Inflammatory macrophage treated with lipopolysaccharide for 4 hours (primary cell): ENCODE data around the gene ALDH3A2.
"Not testable (repeated sequence)": the region's sequence is repeated elsewhere in the genome, so short reads cannot be mapped to it uniquely, and the experiment has no call there.

Experiments
- DNase-seq: peaks from one replicate; pipeline ENCODE4 v3.0.0-alpha.2; 2020

Gene ALDH3A2

GRCh38 chr17:19651451-19652238 lies 3.1 kb downstream of the ALDH3A2 start:
- no peak for DNase-seq

DNA sequence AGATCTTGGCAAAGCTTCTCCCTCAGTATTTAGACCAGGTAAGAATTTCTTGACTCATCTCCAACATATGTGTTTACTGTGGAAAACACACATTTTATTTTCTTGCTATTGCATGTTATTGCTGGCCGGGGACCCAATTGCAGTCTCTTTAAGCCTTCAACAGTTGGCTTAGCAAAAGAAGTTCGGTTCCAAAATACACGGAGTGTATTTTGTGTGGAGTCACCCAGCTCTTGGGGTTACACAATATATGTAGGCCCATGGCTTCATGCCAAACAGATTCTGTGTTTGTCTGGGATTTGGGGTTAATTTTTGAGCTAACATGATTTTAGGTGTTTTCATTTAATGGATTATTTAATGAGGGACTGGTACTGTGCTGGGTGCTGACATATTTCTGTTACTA lies 4.0 kb downstream of the ALDH3A2 start:
- no peak for DNase-seq

- no peak for DNase-seq
Measured at GRCh38 chr17:19654342-19654886, 5.9 kb downstream of the ALDH3A2 start.

DNA sequence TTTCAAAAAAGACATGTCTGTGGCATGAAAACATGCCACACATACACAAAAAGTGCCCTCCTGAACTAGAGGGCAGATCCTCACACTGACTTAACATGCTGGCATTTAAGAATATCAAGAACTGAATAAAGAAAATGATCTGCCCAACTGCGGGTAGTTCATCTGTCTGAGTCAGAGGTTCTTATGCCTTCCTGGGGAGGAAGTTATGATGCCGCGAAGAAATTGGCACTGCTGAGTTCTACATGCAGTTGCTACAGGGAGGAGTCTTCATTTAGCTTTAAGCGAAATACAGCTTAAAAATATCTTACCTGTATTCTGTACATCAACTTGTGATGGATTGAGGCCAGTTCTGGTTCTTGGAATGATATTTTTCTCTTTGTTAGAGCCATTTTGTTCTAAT lies 6.3 kb downstream of the ALDH3A2 start:
- no peak for DNase-seq

- no peak for DNase-seq
Measured at GRCh38 chr17:19656336-19656735, 7.8 kb downstream of the ALDH3A2 start.

DNA sequence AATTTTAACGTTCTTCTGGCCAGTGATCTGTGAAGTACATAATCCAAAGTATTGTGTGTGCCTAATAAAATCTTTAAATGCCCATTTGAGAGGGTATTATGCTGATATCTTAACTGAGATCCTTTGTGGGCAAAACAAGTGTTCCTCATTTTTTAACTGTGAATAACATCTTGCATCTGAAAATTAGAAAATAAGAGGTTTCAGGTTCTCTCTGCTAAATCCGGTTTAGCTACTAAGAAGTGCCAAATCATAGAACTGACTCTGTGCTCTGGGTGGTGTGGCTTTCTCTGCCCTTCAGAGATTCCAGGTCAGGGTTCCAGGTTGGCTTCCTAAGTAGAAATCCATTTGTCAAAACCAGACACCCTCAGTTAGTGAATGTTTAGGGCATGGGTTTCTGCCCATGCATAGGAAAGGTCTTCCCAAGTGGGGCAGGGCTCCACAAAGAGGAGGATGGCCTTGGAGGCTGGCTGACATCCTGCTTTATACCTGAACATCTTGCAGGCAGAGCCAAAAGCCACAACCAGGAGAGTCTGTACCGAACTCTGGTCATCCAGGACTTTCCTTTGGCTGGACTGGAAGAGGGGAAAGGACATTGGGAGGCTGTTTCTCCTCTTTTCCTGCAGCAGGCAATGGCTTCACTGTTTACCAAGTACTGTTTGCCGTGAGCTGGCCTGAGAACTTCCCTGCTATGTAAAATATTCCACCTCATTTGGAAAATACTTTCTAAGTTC lies 8.5 kb downstream of the ALDH3A2 start:
- DNase-seq: no peak

- DNase-seq: no peak
Measured at GRCh38 chr17:19659366-19660177, 11.0 kb downstream of the ALDH3A2 start.

- DNase-seq: no peak
Measured at GRCh38 chr17:19660219-19660870, 11.8 kb downstream of the ALDH3A2 start.

DNA sequence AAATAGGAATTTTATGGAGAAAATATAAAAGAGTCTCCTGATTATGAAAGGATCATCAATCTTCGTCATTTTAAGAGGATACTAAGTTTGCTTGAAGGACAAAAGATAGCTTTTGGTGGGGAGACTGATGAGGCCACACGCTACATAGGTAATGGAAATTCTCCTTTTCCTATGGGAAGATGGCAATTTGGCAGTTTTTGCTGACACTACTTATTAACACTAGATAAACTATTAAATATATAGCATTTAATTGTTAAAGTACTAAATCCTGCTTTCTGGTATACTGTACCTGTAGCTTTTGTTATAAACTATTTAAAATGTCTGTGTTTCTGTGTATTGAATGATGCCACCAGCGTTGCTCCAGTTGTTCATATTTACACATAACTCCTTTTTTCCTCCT lies 12.6 kb downstream of the ALDH3A2 start:
- DNase-seq: no peak

- DNase-seq: no peak
Measured at GRCh38 chr17:19663097-19663496, 14.5 kb downstream of the ALDH3A2 start.

DNA sequence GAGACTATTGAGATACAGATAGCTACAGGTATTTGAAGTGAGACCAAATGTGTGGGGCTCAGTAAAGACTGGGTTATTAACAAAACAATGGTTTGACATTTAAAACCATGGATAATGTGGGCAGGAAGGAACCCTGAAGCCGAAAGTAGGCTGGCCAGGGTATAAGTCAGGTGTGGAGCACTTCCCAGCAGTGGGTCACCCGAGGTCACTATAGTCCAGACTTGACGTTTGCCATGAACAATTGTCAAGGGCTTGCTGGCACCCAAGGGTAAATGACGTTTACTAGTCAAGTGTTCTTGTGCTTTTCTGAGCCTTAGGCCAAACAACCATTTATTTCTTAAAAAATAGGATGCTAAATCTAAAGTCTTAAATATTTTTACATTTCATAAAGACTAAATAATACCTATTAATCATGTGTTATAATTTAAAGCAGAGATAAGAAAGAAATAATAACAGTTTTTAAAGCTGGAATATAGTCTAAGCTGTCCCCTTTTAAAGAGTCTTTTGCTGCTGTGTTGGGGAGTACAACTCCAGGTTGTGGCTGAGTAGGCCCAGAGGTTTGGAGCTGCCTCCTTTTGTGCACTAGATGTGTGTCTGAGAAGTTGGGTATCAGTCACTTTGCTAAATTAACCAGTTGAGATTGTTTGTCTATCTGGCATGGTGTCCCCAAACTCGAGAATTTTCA lies 15.7 kb downstream of the ALDH3A2 start:
- DNase-seq: no peak

GRCh38 chr17:19664821-19665181 lies 16.2 kb downstream of the ALDH3A2 start:
- DNase-seq: no peak

DNA sequence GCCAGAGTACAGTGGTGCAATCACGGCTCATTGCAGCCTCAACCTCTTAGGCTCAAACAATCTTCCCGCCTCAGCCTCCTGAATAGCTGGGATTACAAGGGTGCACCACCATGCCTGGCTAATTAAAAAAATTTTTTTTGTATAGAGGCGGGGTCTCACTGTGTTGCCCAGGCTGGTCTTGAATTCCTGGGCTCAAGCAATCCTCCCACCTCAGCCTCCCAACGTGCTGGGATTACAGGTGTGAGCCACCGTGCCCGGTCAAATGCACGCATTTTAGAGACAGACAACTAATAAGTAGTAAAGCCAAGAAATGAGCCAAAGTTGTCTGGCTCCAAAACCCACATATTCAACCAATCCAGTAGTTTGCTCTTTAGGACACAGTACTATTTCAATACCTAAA lies 21.1 kb downstream of the ALDH3A2 start:
- DNase-seq: not testable (repeated sequence)

DNA sequence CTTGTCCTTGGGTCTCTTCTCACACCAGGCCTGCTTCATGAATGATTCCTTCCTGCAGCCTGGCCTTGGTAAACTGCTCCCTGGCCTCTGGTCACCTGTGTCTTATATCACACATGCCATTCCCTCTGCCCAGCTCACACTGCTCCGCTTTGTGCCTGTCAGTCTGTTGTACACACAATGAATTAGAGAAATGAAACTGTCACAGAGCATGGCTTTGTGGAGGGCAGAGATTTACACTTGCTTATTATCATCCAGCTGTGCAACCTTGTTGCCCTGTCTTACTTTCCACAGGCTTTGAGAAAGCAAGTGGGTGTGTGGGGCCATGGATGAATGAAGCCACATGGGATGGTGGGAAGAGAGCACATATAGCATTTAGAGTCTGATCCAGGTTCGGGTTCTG lies 22.4 kb downstream of the ALDH3A2 start:
- DNase-seq: peak; percentile 39

DNA sequence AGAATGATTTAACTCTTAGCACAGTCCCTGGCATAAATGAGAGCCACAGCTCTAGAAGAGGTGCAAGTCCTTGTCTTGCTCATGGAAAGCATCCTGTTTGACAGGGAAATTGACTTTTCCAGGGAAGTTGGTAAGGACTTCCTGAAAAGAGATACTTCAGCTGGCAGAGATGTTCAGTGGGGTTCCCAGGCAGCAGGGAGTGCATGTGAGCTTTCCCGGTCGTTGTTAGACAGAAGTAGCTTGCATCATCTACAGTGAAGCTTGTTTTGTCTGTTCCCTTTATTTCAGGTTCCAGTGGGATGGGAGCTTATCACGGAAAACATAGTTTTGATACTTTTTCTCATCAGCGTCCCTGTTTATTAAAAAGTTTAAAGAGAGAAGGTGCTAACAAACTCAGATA lies 22.9 kb downstream of the ALDH3A2 start:
- peak; percentile 14 for DNase-seq

DNA sequence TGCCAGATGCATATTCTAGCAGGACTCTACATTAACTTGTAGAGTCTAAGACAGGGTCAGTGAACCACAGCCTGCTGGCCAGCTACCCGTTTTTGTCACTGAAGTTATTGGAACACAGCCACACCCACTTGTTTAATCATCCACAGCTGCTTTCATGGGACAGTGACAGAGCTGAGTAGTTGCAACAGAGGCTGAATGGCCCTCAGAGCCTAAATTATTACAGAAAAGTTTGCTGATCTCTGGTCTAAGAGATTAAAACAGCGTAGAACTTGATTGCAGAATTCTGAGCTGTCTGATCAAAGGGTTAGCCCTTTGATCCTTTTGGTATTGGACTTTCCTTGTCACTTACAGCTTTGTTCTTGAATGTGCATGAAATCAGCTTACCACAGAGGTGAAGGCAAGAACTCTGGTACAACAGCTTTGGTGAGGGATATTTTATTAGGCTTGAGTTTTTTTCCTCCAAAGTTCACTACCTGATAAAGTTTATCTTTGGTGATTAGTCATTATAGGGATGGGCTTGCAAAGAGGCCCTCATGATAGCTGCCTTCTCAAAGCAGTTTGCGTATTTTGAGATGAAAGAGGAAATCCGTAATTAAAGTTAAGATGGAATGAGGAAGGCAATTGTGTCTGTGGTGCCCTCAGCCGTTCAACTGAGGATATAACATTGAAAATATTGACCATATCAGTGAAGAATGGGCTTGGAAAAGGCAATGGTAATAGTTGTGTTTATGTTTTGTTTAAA lies 23.6 kb downstream of the ALDH3A2 start:
- peak; percentile 85 for DNase-seq

DNA sequence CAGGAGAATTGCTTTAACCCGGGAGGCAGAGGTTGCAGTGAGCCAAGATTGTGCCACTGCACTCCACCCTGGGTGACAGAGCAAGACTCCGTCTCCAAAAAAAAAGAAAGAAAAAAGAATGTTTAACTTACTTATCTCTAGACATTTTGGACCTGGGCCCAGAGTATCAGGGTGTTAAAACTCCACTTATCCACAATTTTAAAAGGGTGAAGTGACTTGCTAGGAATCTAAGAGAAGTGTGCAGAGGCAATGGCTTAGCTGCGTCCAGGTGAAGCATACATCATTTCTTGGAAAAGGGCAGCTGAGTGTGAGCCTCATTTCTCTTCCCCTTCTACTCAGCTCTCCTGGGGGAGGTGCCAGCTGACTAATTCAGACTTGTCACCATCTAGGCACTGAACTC lies 25.1 kb downstream of the ALDH3A2 start:
- no peak for DNase-seq

- no peak for DNase-seq
Measured at GRCh38 chr17:19676896-19677295, 28.3 kb downstream of the ALDH3A2 start.

DNA sequence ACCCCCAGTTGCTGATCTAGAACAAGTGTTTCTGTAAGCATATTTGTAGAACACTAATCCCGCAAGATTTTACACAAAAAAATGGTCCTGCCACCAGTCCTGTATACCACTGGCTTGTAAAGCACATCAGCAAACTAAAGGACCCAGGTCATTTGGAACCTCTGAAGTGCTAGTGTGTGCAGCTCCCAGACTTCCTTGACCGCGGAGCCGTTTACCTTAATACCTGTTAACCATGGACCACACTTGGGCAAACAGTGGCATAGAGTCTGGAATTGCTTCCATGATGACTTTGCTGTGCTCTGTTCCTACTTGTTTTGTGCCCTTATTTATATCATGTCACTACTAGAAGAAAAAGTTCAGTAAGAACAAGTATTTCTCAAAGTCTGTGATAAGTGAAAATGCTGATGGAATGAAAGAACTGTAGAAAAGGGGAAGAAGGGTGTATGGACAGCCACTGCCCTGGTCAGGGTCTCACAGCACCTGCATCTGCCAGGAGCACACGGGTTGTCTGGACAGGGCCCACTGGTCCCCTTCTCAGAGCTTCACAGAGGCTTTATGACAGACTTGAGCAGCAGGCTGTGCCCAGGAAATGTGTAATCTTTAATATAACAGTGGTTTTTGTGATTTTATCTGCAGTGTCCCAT lies 29.3 kb downstream of the ALDH3A2 start:
- no peak for DNase-seq

DNA sequence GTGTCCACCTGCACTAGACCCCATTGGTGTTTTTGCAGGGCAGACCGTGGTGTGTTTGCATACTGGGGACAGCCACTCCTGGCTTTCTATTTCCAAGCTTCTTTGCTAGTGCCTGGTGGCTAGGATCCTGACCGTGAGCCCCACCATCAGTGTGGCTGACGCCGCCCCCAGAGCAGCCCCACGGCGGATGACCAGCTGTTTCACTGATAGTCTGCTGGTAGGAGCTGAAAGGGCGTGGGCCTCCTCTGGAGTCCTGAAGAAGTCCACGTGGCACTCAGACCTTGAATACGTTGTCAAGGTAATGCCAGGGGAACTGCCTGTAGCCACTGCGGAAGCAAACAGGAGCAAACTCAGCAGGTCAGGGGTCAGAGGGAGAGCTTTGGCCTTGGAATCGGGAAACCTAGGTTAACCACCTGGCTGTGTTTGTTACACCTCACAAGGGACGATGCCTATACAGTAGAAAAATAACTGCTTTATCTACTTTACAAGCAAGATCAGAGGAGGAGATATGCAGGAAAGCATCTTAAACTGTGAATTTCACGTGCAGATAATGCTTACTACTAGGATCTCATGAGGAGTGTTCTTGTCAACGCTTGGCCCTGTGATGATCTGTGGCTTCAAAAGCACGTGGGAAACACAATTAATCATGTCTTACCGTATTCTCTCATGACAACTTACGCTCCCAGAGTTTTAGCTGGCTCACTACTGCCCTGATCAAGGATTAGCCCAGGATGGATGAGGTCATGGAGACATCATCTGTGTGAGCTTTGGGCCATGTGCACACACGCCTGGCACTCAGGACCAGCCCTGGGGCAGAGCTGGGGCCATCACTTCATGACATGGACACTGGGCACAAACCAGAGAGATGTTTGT lies 30.3 kb downstream of the ALDH3A2 start:
- no peak for DNase-seq
